CD14-positive monocyte (primary cell): ENCODE data around the gene HES3. TPM values are rescaled to one million over a fixed set of nuclear protein-coding genes. Genes with fewer than 3 reads are reported as not detected.

Experiments
- DNase-seq, 3 donors: peaks; one replicate each; pipeline ENCODE4 v3.0.0-alpha.2; 2011 to 2022
- H2AFZ ChIP-seq: 2 replicates; pipeline ENCODE4 v1.6.0; 2012; ENCODE audit warnings: mild to moderate bottlenecking, low read depth, low read length, inconsistent platforms; ENCODE audit not compliant: insufficient read depth, poor library complexity, severe bottlenecking
- H3K27ac ChIP-seq, 2 donors: 1 replicate in 1 of 2; 2 replicates in 1 of 2; pipeline ENCODE4 v1.5.1; 2012 to 2013; ENCODE audit warnings: low read length in 2 of 2, control low read depth in 1 of 2, inconsistent platforms in 1 of 2, low read depth in 1 of 2, mild to moderate bottlenecking in 1 of 2
- H3K27me3 ChIP-seq, 2 donors: one replicate each; pipeline versions ENCODE4 v1.6.0 to v1.6.1; 2011 to 2013; ENCODE audit warnings: low read length in 2 of 2; ENCODE audit not compliant: control insufficient read depth in 2 of 2, insufficient read depth in 2 of 2
- H3K36me3 ChIP-seq, 2 donors: replicated peaks in 1 of 2; 1 replicate in 1 of 2; 2 replicates in 1 of 2; pipeline versions ENCODE4 v1.5.1 to v1.6.1; 2012 to 2013; ENCODE audit warnings: low read length in 2 of 2, control low read depth in 1 of 2, inconsistent platforms in 1 of 2, mild to moderate bottlenecking in 1 of 2; ENCODE audit not compliant: insufficient read depth in 2 of 2, control insufficient read depth in 1 of 2
- H3K4me1 ChIP-seq, 2 donors: 1 replicate in 1 of 2; 2 replicates in 1 of 2; pipeline versions ENCODE4 v1.5.1 to v1.6.1; 2012 to 2013; ENCODE audit warnings: low read length in 2 of 2, control low read depth in 1 of 2, inconsistent platforms in 1 of 2, mild to moderate bottlenecking in 1 of 2, moderate library complexity in 1 of 2; ENCODE audit not compliant: insufficient read depth in 2 of 2, control insufficient read depth in 1 of 2
- H3K4me2 ChIP-seq: replicated peaks from 2 replicates; pipeline ENCODE3; 2012; ENCODE audit warnings: low read length, moderate library complexity, mild to moderate bottlenecking; ENCODE audit not compliant: poor library complexity, severe bottlenecking; ENCODE audit errors: extremely low read depth
- H3K4me3 ChIP-seq, 3 experiments: fragments of 200-600 bp in 1 of 3; sonication (generic) in 1 of 3; replicated peaks in 1 of 3; 1 replicate in 2 of 3; 2 replicates in 1 of 3; pipeline ENCODE4 v1.5.1; 2011 to 2013; ENCODE audit warnings: low read length in 3 of 3, mild to moderate bottlenecking in 3 of 3, control low read depth in 2 of 3, low read depth in 2 of 3, inconsistent platforms in 1 of 3, moderate library complexity in 1 of 3
- H3K79me2 ChIP-seq: 2 replicates; pipeline ENCODE4 v1.6.0; 2012; ENCODE audit warnings: mild to moderate bottlenecking, control low read depth, inconsistent platforms, low read length, moderate library complexity; ENCODE audit not compliant: insufficient read depth
- H3K9ac ChIP-seq: 2 replicates; pipeline ENCODE4 v1.6.0; 2017; ENCODE audit warnings: low read length, mild to moderate bottlenecking; ENCODE audit not compliant: insufficient read depth, poor library complexity, severe bottlenecking
- H3K9me3 ChIP-seq, 2 donors: replicated peaks in 1 of 2; 1 replicate in 1 of 2; 2 replicates in 1 of 2; pipeline versions ENCODE4 v1.5.1 to v1.6.1; 2012 to 2013; ENCODE audit warnings: low read length in 2 of 2, control low read depth in 1 of 2; ENCODE audit not compliant: control insufficient read depth in 1 of 2, insufficient read depth in 1 of 2
- H4K20me1 ChIP-seq: 2 replicates; pipeline ENCODE4 v1.6.0; 2012; ENCODE audit warnings: mild to moderate bottlenecking, low read length, control low read depth, moderate library complexity; ENCODE audit not compliant: insufficient read depth
- H3K27ac Mint-ChIP-seq, 7 donors: one replicate each; pipeline ENCODE4 v1.8.0; 2020; ENCODE audit warnings: mild to moderate bottlenecking in 7 of 7, mixed read lengths in 7 of 7, moderate library complexity in 6 of 7, inconsistent platforms in 2 of 7
- H3K27me3 Mint-ChIP-seq, 3 donors: one replicate each; pipeline ENCODE4 v1.8.0; 2021 to 2022; ENCODE audit warnings: low read depth in 3 of 3, mild to moderate bottlenecking in 3 of 3, mixed read lengths in 3 of 3, moderate library complexity in 3 of 3, inconsistent platforms in 1 of 3
- H3K36me3 Mint-ChIP-seq, 2 donors: one replicate each; pipeline ENCODE4 v1.8.0; 2020; ENCODE audit warnings: mixed read lengths in 2 of 2, inconsistent platforms in 1 of 2, mild to moderate bottlenecking in 1 of 2
- H3K4me1 Mint-ChIP-seq: one replicate; pipeline ENCODE4 v1.8.0; 2020; ENCODE audit warnings: mild to moderate bottlenecking, mixed read lengths
- H3K4me3 Mint-ChIP-seq, 2 donors: one replicate each; pipeline ENCODE4 v1.8.0; 2020; ENCODE audit warnings: mild to moderate bottlenecking in 2 of 2, mixed read lengths in 2 of 2, moderate library complexity in 1 of 2
- H3K9me3 Mint-ChIP-seq, 7 donors: one replicate each; pipeline ENCODE4 v1.8.0; 2020 to 2022; ENCODE audit warnings: mixed read lengths in 7 of 7, mild to moderate bottlenecking in 6 of 7, moderate library complexity in 6 of 7, inconsistent platforms in 2 of 7
- WGBS: methylation state at CpG from one replicate; pipeline ENCODE4 v1.1.5; 2013; ENCODE audit warnings: missing lambda C conversion rate; ENCODE audit not compliant: insufficient coverage; 5-methylcytosine and 5-hydroxymethylcytosine counted together
- intact Hi-C, 2 donors: fragments of 100-400 bp; cut with micrococcal nuclease; formaldehyde crosslinking; loops; one replicate each; pipeline versions ENCODE4 v1.15.0 to v1.15.1; 2023
- polyA plus RNA-seq, 3 donors: library from polyadenylated mRNA; depleted of rRNA in 1 of 3; unstranded in 2 of 3; stranded (reverse) in 1 of 3; fragments of 300-500 nt in 2 of 3; fragments of >200 nt in 1 of 3; fragmentation: Illumina TruSeq in 2 of 3; gene quantifications; 1 replicate in 2 of 3; 2 replicates in 1 of 3; pipeline ENCODE4 v1.2.3, GENCODE V29; 2012 to 2021
- TF ChIP-seq, protein P1 (sequence below): fragments of 200-600 bp; IDR thresholded peaks from one replicate; pipeline ENCODE4 v1.8.0; 2022; ENCODE audit warnings: antibody characterized with exemption, mild to moderate bottlenecking

Gene HES3
- polyA plus RNA-seq, 3 donors: not detected

DNA sequence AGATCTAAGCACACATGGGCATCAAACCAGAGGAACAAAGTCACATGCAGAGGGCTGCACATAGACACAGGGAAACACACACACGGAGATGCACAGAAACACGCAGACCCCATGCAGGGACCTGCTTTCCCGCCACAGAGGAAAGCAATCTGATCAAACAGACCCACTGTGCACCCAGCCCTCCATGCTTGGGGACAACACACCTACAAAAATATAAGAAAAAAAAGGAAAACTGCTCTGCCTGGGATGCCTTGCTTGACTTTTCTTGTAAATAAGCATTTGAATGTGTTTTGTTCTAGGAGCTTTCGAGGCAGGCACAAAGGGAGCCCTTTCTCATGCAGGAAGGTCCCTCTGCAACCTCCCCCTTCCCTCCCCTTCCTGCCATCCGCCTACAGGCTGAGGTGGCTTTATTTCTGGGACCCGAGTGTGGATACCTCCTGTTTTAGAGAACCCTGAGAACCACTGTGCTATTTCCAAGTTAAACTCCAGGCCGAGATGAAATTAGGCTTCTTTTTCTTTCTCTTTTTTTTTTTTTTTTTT is 4.7 kb upstream of the HES3 start:
- H3K79me2 ChIP-seq: peaks cover 11% of the 10 kb centered on the region
- TF ChIP-seq, protein P1, sequence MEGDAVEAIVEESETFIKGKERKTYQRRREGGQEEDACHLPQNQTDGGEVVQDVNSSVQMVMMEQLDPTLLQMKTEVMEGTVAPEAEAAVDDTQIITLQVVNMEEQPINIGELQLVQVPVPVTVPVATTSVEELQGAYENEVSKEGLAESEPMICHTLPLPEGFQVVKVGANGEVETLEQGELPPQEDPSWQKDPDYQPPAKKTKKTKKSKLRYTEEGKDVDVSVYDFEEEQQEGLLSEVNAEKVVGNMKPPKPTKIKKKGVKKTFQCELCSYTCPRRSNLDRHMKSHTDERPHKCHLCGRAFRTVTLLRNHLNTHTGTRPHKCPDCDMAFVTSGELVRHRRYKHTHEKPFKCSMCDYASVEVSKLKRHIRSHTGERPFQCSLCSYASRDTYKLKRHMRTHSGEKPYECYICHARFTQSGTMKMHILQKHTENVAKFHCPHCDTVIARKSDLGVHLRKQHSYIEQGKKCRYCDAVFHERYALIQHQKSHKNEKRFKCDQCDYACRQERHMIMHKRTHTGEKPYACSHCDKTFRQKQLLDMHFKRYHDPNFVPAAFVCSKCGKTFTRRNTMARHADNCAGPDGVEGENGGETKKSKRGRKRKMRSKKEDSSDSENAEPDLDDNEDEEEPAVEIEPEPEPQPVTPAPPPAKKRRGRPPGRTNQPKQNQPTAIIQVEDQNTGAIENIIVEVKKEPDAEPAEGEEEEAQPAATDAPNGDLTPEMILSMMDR: no peak
- peaks cover 62 to 66% (median 66%) of the 10 kb centered on the region in 3 donors for H3K27me3 Mint-ChIP-seq

DNA sequence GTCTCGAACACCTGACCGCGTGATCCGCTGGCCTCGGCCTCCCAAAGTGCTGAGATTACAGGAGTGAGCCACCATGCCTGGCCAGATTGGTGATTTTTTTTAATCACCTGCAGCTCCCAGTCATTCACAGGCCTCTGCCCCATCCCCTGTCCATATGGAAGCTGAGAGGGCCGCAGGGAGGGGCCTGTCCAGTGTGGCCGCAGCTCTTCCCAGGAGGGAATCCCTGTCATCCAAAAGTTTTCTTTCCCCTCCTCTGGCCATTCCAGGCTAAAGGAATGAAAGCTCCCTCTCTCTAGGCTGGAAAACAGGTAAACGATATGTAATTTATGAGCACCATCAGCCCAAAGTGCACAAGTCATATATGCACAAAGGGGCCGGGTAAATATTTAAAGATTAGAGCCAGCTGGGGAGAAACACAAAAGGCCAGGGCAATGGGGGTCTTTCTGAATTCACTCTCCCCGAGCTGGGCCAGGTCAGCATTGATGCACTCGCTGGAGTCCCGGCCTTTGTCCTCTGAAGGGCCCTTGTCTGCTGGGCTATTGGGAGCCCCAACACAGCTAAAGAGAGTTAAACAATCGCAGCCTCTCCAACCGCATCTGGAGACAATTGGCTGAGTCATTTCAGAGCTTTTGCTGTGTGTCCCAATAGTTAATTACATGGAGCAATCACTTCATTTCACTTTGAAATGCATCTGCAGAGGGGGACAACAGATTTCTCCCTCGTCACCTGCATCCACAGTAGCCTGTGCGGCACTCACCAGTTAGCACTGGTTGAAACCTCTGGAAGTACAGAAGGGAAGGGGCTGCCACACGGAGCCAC is 3.8 kb upstream of the HES3 start:
- H3K27ac ChIP-seq: no peak overlapping the region
- H3K4me3 ChIP-seq: no peak overlapping the region
- Mint-ChIP-seq H3K4me1 (peaks cover 11% of the 10 kb centered on the region), H3K27ac (no peak overlapping the region), H3K36me3 (peaks cover 0 to 5% of the 10 kb centered on the region in 2 donors), H3K27me3 (peaks cover 67 to 75% (median 73%) of the 10 kb centered on the region in 3 donors), H3K9me3 (peaks cover 0 to 24% (median 5%) of the 10 kb centered on the region in 7 donors), H3K4me3 (peak overlapping the region in 1 of 2 donors; percentile 74)
- TF ChIP-seq, protein P1: no peak
- H3K4me2 ChIP-seq: no peak overlapping the region
- peaks cover 0 to 15% of the 10 kb centered on the region in 2 donors for H3K9me3 ChIP-seq
- peaks cover 7 to 9% of the 10 kb centered on the region in 2 donors for H3K4me1 ChIP-seq
- H3K36me3 ChIP-seq: no peaks in the 10 kb centered on the region
- no peak for DNase-seq
- peaks cover 34 to 61% of the 10 kb centered on the region in 2 donors for H3K27me3 ChIP-seq
- peaks cover 3% of the 10 kb centered on the region for H3K79me2 ChIP-seq
- no peak overlapping the region for H3K9ac ChIP-seq
- H2AFZ ChIP-seq: no peak overlapping the region
- intact Hi-C loops: loop anchor here (5.0 to 10.0 kb wide), 3 partner anchors 135 to 185 kb away; partner anchors contain the start of gene ACOT7 (in 1 of the 2)
- no peaks in the 10 kb centered on the region for H4K20me1 ChIP-seq
- 52% methylated on average over 7 of the region's 17 CpGs for WGBS

More for the DNA sequence above, 4.7 kb upstream of the HES3 start:
- peaks cover 30 to 56% of the 10 kb centered on the region in 2 donors for H3K27me3 ChIP-seq
- no peak overlapping the region for H3K9ac ChIP-seq
- WGBS: 24% methylated on average over 4 of the region's 7 CpGs
- Mint-ChIP-seq H3K4me1 (peaks cover 19% of the 10 kb centered on the region), H3K9me3 (peaks cover 0 to 19% (median 5%) of the 10 kb centered on the region in 7 donors), H3K4me3 (peak overlapping the region in 1 of 2 donors; percentile 74), H3K36me3 (peaks cover 0 to 5% of the 10 kb centered on the region in 2 donors), H3K27ac (no peak overlapping the region)
- peaks cover 0 to 15% of the 10 kb centered on the region in 2 donors for H3K9me3 ChIP-seq
- no peak overlapping the region for H3K4me2 ChIP-seq
- no peak overlapping the region for H3K4me3 ChIP-seq
- no peak overlapping the region for H2AFZ ChIP-seq
- H3K27ac ChIP-seq: no peak overlapping the region
- no peak for DNase-seq
- H4K20me1 ChIP-seq: no peaks in the 10 kb centered on the region
- H3K4me1 ChIP-seq: peaks cover 13 to 16% of the 10 kb centered on the region in 2 donors
- intact Hi-C loops: no loop called here
- H3K36me3 ChIP-seq: peaks cover 0 to under 1% of the 10 kb centered on the region in 2 donors
